SJCRH30 (cell line): ENCODE data around the gene CAMKK2. TPM values are rescaled to one million over a fixed set of nuclear protein-coding genes. Genes with fewer than 3 reads are reported as not detected.
"Not testable (repeated sequence)": the region's sequence is repeated elsewhere in the genome, so short reads cannot be mapped to it uniquely, and the experiment has no call there.

ENCODE experiments used
- DNase-seq, 2 experiments: peaks; one replicate each; pipeline ENCODE4 v3.0.0-alpha.2; 2015 to 2020
- H3K27ac ChIP-seq: fragments of 250-450 bp; sonication (Bioruptor Pico); 2 replicates; pipeline ENCODE4 v1.5.1; 2020; ENCODE audit warnings: mild to moderate bottlenecking, moderate library complexity
- H3K27me3 ChIP-seq: fragments of 250-450 bp; sonication (Bioruptor Pico); 2 replicates; pipeline ENCODE4 v1.5.1; 2020; ENCODE audit warnings: mild to moderate bottlenecking, moderate library complexity
- H3K36me3 ChIP-seq: fragments of 250-450 bp; sonication (Bioruptor Pico); 2 replicates; pipeline ENCODE4 v1.5.1; 2020; ENCODE audit warnings: mild to moderate bottlenecking, moderate library complexity
- H3K4me1 ChIP-seq: fragments of 250-450 bp; sonication (Bioruptor Pico); 2 replicates; pipeline ENCODE4 v1.5.1; 2020; ENCODE audit warnings: mild to moderate bottlenecking, moderate library complexity
- H3K4me3 ChIP-seq: fragments of 250-450 bp; sonication (Bioruptor Pico); 2 replicates; pipeline ENCODE4 v1.5.1; 2020; ENCODE audit warnings: mild to moderate bottlenecking, moderate library complexity
- H3K9me3 ChIP-seq: fragments of 250-450 bp; sonication (Bioruptor Pico); replicated peaks from 2 replicates; pipeline ENCODE4 v1.5.1; 2020; ENCODE audit warnings: mild to moderate bottlenecking, moderate library complexity
- total RNA-seq: library from RNA; depleted of rRNA; stranded (reverse); fragments of >200 nt; shearing (Covaris generic); gene quantifications from 2 replicates; pipeline ENCODE4 v1.2.3, GENCODE V29; 2014; rRNA removed

Gene CAMKK2
- total RNA-seq, 1 experiment from 2014 or later: 9.7 TPM

DNA sequence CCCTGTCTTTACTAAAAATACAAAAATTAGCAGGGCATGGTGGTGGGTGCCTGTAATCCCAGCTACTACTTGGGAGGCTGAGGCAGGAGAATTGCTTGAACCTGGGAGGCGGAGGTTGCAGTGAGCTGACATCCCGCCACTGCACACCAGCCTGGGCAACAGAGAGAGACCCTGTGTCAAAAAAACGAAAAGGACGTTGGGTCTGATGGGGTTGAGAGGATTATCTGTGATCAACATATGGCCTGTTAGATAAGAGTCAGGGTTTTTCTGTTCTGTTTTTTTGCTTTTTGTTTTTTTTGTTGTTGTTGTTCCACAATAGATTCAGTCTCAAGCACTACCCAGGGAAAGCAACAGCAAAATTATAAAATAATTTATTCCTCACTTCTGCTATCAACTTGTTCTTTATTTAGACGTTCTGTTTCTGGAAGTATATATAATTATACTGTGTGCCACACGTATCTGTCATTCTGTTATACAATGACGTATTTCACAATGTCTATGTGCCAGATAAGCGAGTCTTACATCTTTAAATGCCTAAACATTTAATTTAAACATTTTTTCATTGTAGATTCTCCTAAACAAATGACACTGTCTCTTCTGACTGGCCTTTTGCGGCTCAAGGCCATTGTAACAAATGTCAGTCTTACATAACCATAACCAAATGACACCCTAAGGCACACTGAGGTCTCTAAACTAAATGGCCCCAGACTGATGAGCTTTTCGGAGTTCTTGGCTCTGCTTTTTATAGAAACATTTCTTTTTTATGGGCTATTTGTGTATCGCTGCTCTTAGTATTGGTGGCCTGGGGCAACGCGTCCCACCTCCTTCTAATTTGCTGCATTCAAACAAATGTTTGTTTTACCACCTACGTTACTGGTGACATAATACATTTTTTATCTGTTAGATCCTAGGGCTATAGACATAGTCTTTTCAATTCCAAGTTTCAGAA is 93.8 kb downstream of the CAMKK2 start:
- Histone ChIP-seq H3K9me3 (no peaks in the 10 kb centered on the region), H3K4me3 (no peak overlapping the region), H3K36me3 (no peaks in the 10 kb centered on the region), H3K4me1 (peaks cover 11% of the 10 kb centered on the region), H3K27me3 (no peaks in the 10 kb centered on the region), H3K27ac (no peak overlapping the region)
- no peak for DNase-seq

DNA sequence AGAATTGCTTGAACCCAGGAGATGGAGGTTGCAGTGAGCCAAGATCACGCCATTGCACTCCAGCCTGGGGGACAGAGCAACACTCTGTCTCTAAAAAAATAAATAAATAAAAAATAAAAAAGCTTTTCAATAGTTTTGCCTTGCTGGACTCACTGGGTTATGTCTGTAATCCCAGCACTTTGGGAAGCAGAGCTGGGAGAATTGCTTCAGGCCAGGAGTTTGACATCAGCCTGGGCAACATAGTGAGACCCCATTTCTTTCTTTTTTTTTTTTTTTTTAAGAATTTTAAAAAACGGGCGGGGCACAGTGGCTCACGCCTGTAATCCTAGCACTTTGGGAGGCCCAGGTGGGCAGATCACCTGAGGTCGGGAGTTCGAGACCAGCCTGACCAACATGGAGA is 95.4 kb downstream of the CAMKK2 start:
- H3K27me3 ChIP-seq, H3K9me3 ChIP-seq, H3K36me3 ChIP-seq, DNase-seq, H3K27ac ChIP-seq, H3K4me3 ChIP-seq: not testable (repeated sequence)
- H3K4me1 ChIP-seq: peaks cover 11% of the 10 kb centered on the region

DNA sequence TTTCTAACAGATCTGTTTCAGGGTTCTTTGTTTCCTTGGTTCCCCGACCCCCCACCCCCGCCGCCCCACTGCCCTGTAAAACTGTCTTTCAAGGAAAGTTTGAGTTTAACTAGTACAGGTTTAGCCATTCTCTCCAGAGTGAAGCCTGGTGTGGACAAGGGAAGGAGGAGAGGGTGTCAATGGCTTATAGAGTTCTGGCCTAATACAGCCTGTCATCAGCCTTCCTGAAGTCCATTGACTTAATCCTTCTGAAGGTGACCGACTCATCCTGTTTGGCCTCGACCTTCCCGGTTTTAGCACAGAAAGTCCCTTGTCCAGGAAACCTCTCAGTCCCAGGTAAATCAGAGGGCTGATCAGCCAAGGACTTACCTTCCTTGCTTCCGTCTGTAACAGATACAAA is 97.6 kb downstream of the CAMKK2 start:
- Histone ChIP-seq H3K27me3 (no peaks in the 10 kb centered on the region), H3K4me3 (no peak overlapping the region), H3K36me3 (no peaks in the 10 kb centered on the region), H3K4me1 (peaks cover 11% of the 10 kb centered on the region), H3K9me3 (no peaks in the 10 kb centered on the region), H3K27ac (no peak overlapping the region)
- no peak for DNase-seq

DNA sequence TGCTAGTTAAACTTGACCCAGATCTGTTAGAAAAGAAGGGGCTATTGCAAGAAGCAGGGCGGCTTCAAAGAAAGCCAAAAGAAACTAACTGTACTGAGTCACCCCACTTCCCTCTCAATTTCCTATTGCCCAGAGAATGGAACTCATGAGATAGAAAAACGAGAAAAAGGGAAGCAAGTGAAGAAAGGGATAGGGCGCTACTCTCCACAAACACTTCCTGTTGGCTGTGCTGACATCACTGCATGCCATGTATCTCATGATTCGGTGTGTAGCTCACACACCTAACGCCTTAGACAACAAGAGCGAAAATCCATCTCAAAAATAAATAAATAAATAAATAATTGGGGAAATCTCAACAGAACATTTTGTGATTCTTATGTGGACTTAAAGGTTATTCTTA is 99.6 kb downstream of the CAMKK2 start:
- H3K36me3 ChIP-seq: no peaks in the 10 kb centered on the region
- DNase-seq: no peak
- H3K27ac ChIP-seq: no peak overlapping the region
- H3K4me1 ChIP-seq: peaks cover 14% of the 10 kb centered on the region
- no peak overlapping the region for H3K4me3 ChIP-seq
- no peaks in the 10 kb centered on the region for H3K9me3 ChIP-seq
- H3K27me3 ChIP-seq: no peaks in the 10 kb centered on the region

DNA sequence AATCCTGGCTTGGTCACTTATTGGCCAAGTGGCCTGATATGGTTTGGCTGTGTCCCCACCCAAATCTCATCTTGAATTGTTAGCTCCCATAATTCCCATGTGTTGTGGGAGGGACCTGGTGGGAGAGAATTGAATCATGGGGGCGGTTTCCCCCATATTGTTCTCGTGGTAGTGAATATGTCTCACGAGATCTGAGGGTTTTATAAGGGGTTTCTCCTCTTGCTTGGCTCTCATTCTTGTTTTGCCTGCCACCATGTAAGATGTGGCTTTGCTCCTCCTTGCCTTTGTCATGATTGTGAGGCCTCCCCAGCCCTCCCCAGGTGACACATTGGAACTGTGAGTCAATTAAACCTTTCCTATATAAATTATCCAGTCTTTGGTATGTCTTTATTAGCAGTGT is 105.4 kb downstream of the CAMKK2 start:
- Histone ChIP-seq H3K27me3 (no peaks in the 10 kb centered on the region), H3K36me3 (no peaks in the 10 kb centered on the region), H3K9me3 (no peaks in the 10 kb centered on the region), H3K4me1 (peaks cover 34% of the 10 kb centered on the region), H3K27ac (peak overlapping the region; percentile 64), H3K4me3 (no peak overlapping the region)
- no peak for DNase-seq

DNA sequence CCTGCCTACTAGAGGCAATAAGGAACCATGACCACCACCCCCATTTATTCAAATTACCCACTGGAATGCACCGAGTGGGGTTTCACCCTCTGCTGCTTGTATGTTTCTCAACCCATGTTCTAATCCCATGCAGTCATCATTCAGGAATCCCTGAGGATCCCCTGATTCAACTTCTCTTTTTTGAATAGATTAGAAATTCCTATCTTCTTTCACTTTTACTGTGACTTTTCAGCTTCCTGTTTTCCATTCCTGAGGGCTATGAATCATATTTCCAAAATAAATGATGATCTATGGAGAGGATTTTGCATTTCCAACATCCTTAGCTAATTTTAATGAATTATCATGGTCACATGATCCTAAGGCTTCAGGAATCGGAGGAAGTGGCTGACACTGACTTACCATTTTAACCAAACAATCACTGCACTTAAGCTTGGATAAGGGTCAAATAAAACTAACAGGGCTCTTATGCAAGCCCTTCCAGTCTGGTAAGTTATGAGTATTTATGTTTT is 105.9 kb downstream of the CAMKK2 start:
- Histone ChIP-seq H3K36me3 (no peaks in the 10 kb centered on the region), H3K4me3 (no peak overlapping the region), H3K27ac (peak overlapping the region; percentile 64), H3K27me3 (no peaks in the 10 kb centered on the region), H3K4me1 (peaks cover 34% of the 10 kb centered on the region), H3K9me3 (no peaks in the 10 kb centered on the region)
- DNase-seq: peak; percentile 51 to 56

DNA sequence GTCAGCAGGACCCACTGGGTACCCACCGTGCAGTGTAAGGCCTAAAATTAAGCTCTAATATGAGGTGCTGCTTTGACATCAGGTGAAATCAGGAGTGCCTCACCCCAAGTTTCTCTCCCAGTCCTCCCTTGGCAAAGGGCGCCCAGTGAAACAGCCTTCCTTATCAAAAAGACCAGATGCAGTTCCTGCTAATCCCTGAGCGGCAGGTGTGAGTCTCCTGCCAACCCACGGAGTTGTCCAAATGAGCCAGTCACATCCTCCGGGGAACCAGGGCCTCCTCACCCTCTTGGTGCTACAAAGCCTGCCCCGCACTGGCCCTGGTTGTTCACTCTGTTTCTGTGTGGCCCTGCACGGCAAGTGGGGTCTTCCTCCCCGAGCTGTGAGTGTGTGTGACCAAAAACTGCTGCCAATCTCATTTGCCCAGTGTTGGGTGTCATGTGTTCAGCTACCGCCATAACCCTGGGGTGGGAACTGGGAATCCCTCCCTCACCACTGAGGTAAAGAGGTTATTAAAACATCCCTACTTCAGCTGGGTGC is 106.8 kb downstream of the CAMKK2 start:
- no peaks in the 10 kb centered on the region for H3K27me3 ChIP-seq
- no peak overlapping the region for H3K4me3 ChIP-seq
- no peaks in the 10 kb centered on the region for H3K9me3 ChIP-seq
- H3K4me1 ChIP-seq: peaks cover 34% of the 10 kb centered on the region
- no peaks in the 10 kb centered on the region for H3K36me3 ChIP-seq
- DNase-seq: peak; percentile 30 to 50
- peak overlapping the region; percentile 64 for H3K27ac ChIP-seq

DNA sequence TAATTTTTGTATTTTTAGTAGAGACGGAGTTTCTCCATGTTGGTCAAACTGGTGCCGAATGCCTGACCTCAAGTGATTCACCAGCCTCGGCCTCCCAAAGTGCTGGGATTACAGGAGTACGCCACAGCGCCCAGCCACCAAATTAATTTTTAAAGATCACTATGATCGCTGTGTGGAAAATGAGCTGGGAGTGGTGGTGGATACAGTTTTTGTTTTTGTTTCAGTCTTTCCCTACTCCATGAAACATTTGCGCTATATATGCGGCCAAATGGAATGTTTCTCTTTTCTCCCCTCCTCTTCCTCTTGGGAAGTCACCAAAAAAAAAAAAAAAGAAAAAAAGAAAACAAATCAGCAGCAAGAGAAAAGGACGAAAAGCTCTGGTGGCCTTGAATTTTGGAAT is 107.4 kb downstream of the CAMKK2 start:
- H3K4me3 ChIP-seq: no peak overlapping the region
- peaks cover 34% of the 10 kb centered on the region for H3K4me1 ChIP-seq
- no peaks in the 10 kb centered on the region for H3K36me3 ChIP-seq
- no peak overlapping the region for H3K27ac ChIP-seq
- no peaks in the 10 kb centered on the region for H3K9me3 ChIP-seq
- no peaks in the 10 kb centered on the region for H3K27me3 ChIP-seq
- no peak for DNase-seq

DNA sequence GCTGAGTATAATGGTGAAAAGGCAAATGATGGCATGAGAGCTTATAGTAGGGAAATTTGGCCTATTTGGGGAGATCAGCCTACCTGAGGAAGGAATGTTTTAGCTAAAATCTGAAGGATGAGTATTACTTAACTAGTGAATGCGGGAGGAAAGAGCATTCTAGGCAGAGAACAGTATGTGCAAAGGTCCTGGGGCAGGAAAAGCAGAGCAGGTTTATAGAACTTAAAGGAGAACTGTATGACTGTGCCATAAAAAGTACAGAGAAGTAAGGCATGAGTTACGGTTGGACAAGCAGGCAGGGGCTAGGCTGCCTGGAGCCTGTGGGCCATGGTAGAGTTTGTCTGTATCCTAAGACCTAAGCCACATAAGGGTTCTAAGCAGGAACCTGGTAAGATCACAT is 108.3 kb downstream of the CAMKK2 start:
- no peaks in the 10 kb centered on the region for H3K9me3 ChIP-seq
- no peaks in the 10 kb centered on the region for H3K27me3 ChIP-seq
- H3K36me3 ChIP-seq: no peaks in the 10 kb centered on the region
- H3K4me1 ChIP-seq: peaks cover 31% of the 10 kb centered on the region
- no peak overlapping the region for H3K27ac ChIP-seq
- no peak for DNase-seq
- no peak overlapping the region for H3K4me3 ChIP-seq

Other genes starting within 250 kb of the CAMKK2 start
- 1.3 and 2.5 TPM in 2 replicates for gene P2RX7, start 163.8 kb downstream of the CAMKK2 start, total RNA-seq
- 5.7 and 6.1 TPM in 2 replicates for gene P2RX4, start 86.6 kb downstream of the CAMKK2 start, total RNA-seq
- 107 and 115 TPM in 2 replicates for gene ANAPC5, start 55.7 kb upstream of the CAMKK2 start, total RNA-seq
- gene RNF34, start 103.4 kb upstream of the CAMKK2 start, total RNA-seq: 61.0 and 66.2 TPM in 2 replicates